HCT116 (cell line): ENCODE data around the gene NGEF.

Experiments used
- ELF1 ChIP-seq: IDR thresholded peaks from 2 replicates; pipeline ENCODE4 v1.6.1; 2012; ENCODE audit warnings: low read depth, borderline replicate concordance
- EZH2 ChIP-seq: fragments of 200-600 bp; sonication (generic); IDR thresholded peaks from 2 replicates; pipeline ENCODE4 v1.6.1; 2017; ENCODE audit warnings: antibody characterized with exemption, mixed run types
- POLR2A ChIP-seq: IDR thresholded peaks from 2 replicates; pipeline ENCODE4 v1.7.0; 2011; ENCODE audit warnings: borderline replicate concordance; ENCODE audit not compliant: insufficient read depth, insufficient read length; ENCODE audit errors: extremely low read depth

DNA sequence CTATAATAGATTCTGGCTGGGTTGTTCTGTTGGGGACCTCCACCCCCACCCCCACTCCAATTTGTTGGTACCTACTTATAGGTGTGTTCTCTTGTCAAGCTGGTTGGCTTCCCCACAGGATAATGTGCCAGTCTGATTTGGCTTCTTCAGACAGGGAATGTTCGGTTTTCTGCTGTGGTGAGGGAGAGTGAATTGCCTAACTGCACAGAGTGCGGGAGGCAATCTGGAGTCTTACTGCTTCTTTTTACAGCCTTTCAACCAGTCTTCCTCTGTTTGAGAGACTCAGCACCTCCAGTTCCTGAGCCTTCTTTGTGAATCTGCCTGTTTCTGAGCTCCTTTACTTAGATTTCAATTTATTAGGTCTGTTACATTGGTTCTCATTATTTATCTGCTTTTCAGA lies 170.4 kb downstream of the NGEF start:
- no peak for TF ChIP-seq ELF1
- no peak for TF ChIP-seq POLR2A
- TF ChIP-seq EZH2 = no peak
